Endothelial cell (in vitro differentiated cells): ENCODE data around the gene SEC61A2. TPM values are rescaled to one million over a fixed set of nuclear protein-coding genes. Genes with fewer than 3 reads are reported as not detected.

Experiments used
- DNase-seq: peaks from one replicate; pipeline ENCODE4 v3.0.0; 2021; ENCODE audit warnings: low spot score
- H3K27ac Mint-ChIP-seq: one replicate; pipeline ENCODE4 v1.8.0; 2021; ENCODE audit warnings: mixed read lengths, inconsistent platforms; ENCODE audit not compliant: unreplicated experiment
- H3K27me3 Mint-ChIP-seq: one replicate; pipeline ENCODE4 v1.8.0; 2021; ENCODE audit warnings: mild to moderate bottlenecking, moderate library complexity, mixed read lengths, inconsistent platforms; ENCODE audit not compliant: unreplicated experiment
- H3K36me3 Mint-ChIP-seq: one replicate; pipeline ENCODE4 v1.8.0; 2021; ENCODE audit warnings: mild to moderate bottlenecking, low read depth, mixed read lengths, inconsistent platforms; ENCODE audit not compliant: unreplicated experiment
- H3K4me1 Mint-ChIP-seq: one replicate; pipeline ENCODE4 v1.8.0; 2021; ENCODE audit warnings: mild to moderate bottlenecking, mixed read lengths, inconsistent platforms; ENCODE audit not compliant: unreplicated experiment
- H3K4me3 Mint-ChIP-seq: one replicate; pipeline ENCODE4 v1.8.0; 2021; ENCODE audit warnings: mild to moderate bottlenecking, mixed read lengths, inconsistent platforms; ENCODE audit not compliant: unreplicated experiment
- H3K9me3 Mint-ChIP-seq: one replicate; pipeline ENCODE4 v1.8.0; 2021; ENCODE audit warnings: mixed read lengths, inconsistent platforms; ENCODE audit not compliant: unreplicated experiment
- microRNA-seq: library from miRNA; unstranded; fragments of <30 nt; microRNA quantifications from one replicate; pipeline ENCODE4, GENCODE V29; 2020; ENCODE audit not compliant: unreplicated experiment
- total RNA-seq: library from RNA; stranded (reverse); fragmentation: NEBNext Ultra II Directional; extraction: Animal tissue kit (Norgen Biotek cat#: 25700); gene quantifications from one replicate; pipeline ENCODE4 v1.2.1, GENCODE V29; 2021; ENCODE audit not compliant: unreplicated experiment
- TF ChIP-seq, protein P1 (sequence below): fragments of 200-600 bp; sonication (generic); IDR thresholded peaks from one replicate; pipeline ENCODE4 v1.5.0; 2021; ENCODE audit warnings: antibody characterized with exemption; ENCODE audit not compliant: unreplicated experiment

Gene SEC61A2
- total RNA-seq, 1 donor from 2014 or later: 9.9 TPM

DNA sequence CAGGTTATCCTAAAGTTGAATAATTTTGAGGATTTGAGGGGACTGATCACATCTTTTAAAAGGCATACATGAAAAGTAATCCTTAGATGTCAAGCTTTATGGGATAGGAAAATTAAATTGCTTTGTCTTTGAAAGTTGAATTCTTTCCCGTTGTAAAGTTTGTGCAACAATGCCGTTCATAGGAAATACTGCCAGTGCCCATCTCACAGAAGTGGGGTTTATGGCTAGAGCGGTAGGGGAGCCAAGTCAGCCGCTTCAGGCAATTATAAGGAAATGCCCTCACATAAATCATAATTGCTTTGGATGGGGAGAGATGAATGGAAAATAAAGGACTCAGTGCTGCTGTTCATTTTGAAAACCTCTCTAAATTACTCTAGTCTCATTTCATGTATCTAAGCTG lies 84.6 kb downstream of the SEC61A2 start:
- no peak for DNase-seq
- no peaks in the 10 kb centered on the region for H3K9me3 Mint-ChIP-seq
- TF ChIP-seq, protein P1, sequence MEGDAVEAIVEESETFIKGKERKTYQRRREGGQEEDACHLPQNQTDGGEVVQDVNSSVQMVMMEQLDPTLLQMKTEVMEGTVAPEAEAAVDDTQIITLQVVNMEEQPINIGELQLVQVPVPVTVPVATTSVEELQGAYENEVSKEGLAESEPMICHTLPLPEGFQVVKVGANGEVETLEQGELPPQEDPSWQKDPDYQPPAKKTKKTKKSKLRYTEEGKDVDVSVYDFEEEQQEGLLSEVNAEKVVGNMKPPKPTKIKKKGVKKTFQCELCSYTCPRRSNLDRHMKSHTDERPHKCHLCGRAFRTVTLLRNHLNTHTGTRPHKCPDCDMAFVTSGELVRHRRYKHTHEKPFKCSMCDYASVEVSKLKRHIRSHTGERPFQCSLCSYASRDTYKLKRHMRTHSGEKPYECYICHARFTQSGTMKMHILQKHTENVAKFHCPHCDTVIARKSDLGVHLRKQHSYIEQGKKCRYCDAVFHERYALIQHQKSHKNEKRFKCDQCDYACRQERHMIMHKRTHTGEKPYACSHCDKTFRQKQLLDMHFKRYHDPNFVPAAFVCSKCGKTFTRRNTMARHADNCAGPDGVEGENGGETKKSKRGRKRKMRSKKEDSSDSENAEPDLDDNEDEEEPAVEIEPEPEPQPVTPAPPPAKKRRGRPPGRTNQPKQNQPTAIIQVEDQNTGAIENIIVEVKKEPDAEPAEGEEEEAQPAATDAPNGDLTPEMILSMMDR: no peak
- no peak overlapping the region for H3K4me3 Mint-ChIP-seq
- no peak overlapping the region for H3K27ac Mint-ChIP-seq
- no peaks in the 10 kb centered on the region for H3K27me3 Mint-ChIP-seq
- H3K4me1 Mint-ChIP-seq: peaks cover 7% of the 10 kb centered on the region
- peaks cover 26% of the 10 kb centered on the region for H3K36me3 Mint-ChIP-seq

DNA sequence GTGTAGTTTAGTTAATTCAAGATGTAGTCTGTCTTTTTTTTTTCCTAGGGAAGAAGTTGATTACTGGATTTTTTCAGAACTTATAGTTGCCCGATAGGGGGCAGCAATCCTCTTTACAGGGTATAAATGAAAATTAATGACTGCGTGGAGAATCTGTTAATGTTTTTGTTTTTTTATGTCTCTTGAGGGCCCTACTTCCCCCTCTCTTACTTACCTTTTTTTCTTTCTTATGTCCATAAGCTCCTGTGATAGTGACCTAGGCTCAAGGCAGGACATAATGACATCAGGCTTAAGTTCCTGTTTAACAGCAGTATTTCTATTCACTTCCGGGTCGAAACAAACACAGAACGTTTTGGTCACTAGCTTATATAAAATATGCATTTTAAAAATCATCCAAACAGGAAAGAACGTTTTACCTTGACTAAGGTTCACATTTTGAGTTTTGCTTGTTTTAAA lies 85.3 kb downstream of the SEC61A2 start:
- TF ChIP-seq, protein P1: peak; percentile 77
- peaks cover 7% of the 10 kb centered on the region for H3K4me1 Mint-ChIP-seq
- peak; percentile 34 for DNase-seq
- H3K27ac Mint-ChIP-seq: peak overlapping the region; percentile 67
- H3K36me3 Mint-ChIP-seq: peaks cover 26% of the 10 kb centered on the region
- no peaks in the 10 kb centered on the region for H3K27me3 Mint-ChIP-seq
- H3K9me3 Mint-ChIP-seq: no peaks in the 10 kb centered on the region
- H3K4me3 Mint-ChIP-seq: no peak overlapping the region

Small RNA genes lying within 50 kb of the gene (microRNA-seq; reads per million reads assigned to microRNA genes)
- not detected for gene MIR548AK

Other genes starting within 250 kb of the SEC61A2 start
- 21.9 TPM for gene UPF2, start 86.9 kb upstream of the SEC61A2 start, total RNA-seq
- 31.7 TPM for gene DHTKD1, start 60.7 kb upstream of the SEC61A2 start, total RNA-seq
- 61.8 TPM for gene NUDT5, start 66.2 kb downstream of the SEC61A2 start, total RNA-seq
- gene CDC123, start 66.5 kb downstream of the SEC61A2 start, total RNA-seq: 85.9 TPM
- 4.1 TPM for gene CAMK1D, start 219.9 kb downstream of the SEC61A2 start, total RNA-seq